Testis (tissue), 2 donors: ENCODE measurements around the gene FBXO17.

Source experiments
- CTCF ChIP-seq, 3 experiments: fragments of 450-650 bp in 2 of 3; fragments of 200-600 bp in 1 of 3; sonication (generic) in 1 of 3; IDR thresholded peaks; one replicate each; pipeline ENCODE4 v1.5.1; 2016 to 2019; ENCODE audit warnings: antibody characterized with exemption in 3 of 3, mild to moderate bottlenecking in 2 of 3, moderate library complexity in 1 of 3
- POLR2A ChIP-seq: fragments of 450-650 bp; IDR thresholded peaks from one replicate; pipeline ENCODE4 v1.6.1; 2017; ENCODE audit warnings: antibody characterized with exemption, mild to moderate bottlenecking, moderate library complexity

- TF ChIP-seq CTCF (IDR thresholded peaks at IDR 0.05) (peak in 2 of 3 experiments; percentile 16 to 24), POLR2A (no peak)
Observed at GRCh38 chr19:38952395-38953165, 23.0 kb downstream of the FBXO17 start.
